Endothelial cell of umbilical vein (primary cell): ENCODE results near the gene ILF2. TPM values are rescaled to one million over a fixed set of nuclear protein-coding genes. Genes with fewer than 3 reads are reported as not detected.

Source experiments
- BruUV-seq: library from RNA; stranded (reverse); fragments of 400-500 nt; replicated peaks from 2 replicates; lab custom pipeline; 2021; lab: Mats Ljungman, UMichigan
- CTCF ChIA-PET: fragments of 300-600, 350-600 bp; sonication (Branson Sonifier 250); formaldehyde crosslinking; loops from one replicate; lab custom pipeline; 2021; ENCODE audit warnings: antibody characterized with exemption, inconsistent platforms; lab: Charles Lee
- POLR2A ChIA-PET: fragments of 300-600, 350-600 bp; sonication (Branson Sonifier 250); formaldehyde crosslinking; loops from one replicate; lab custom pipeline; 2021; ENCODE audit warnings: antibody characterized with exemption, inconsistent platforms; lab: Charles Lee
- DNase-seq: peaks from one replicate; pipeline ENCODE4 v3.0.0-alpha.2; 2011; ENCODE audit warnings: low read depth, low spot score
- FAIRE-seq: peaks from 2 replicates; lab custom pipeline; 2011; peaks lifted over from hg19 to GRCh38; lab: Jason Lieb, UNC
- H2AFZ ChIP-seq: 2 replicates; pipeline ENCODE4 v1.6.0; 2012; ENCODE audit warnings: low read depth, low read length, control low read depth, inconsistent platforms
- H3K27ac ChIP-seq: 2 replicates; pipeline ENCODE4 v1.5.1; 2011; ENCODE audit warnings: low read depth, mild to moderate bottlenecking, control low read depth, low read length, moderate library complexity; ENCODE audit not compliant: insufficient read depth
- H3K27me3 ChIP-seq, 2 experiments: 2 replicates each; pipeline versions ENCODE4 v1.6.0 to v1.6.1; 2011; ENCODE audit warnings: low read length in 2 of 2, mixed read lengths in 1 of 2; ENCODE audit not compliant: control insufficient read depth in 2 of 2, insufficient read depth in 2 of 2
- H3K36me3 ChIP-seq, 2 experiments: 2 replicates in 1 of 2; 3 replicates in 1 of 2; pipeline ENCODE4 v1.5.1; 2011; ENCODE audit warnings: low read length in 2 of 2, mild to moderate bottlenecking in 1 of 2, moderate library complexity in 1 of 2; ENCODE audit not compliant: control insufficient read depth in 2 of 2, insufficient read depth in 2 of 2; ENCODE audit errors: extremely low read depth in 1 of 2
- H3K4me1 ChIP-seq: 3 replicates; pipeline ENCODE4 v1.5.1; 2011; ENCODE audit warnings: mild to moderate bottlenecking, low read length; ENCODE audit not compliant: control insufficient read depth, insufficient read depth; ENCODE audit errors: extremely low read depth
- H3K4me2 ChIP-seq: 2 replicates; pipeline ENCODE4 v1.6.1; 2011; ENCODE audit warnings: low read length, control low read depth, mixed read lengths; ENCODE audit not compliant: insufficient read depth
- H3K4me3 ChIP-seq, 3 experiments: fragments of 200-600 bp in 1 of 3; sonication (generic), shearing (Covaris generic) in 1 of 3; replicated peaks in 1 of 3; 2 replicates each; pipeline ENCODE4 v1.5.1; 2011 to 2016; ENCODE audit warnings: control low read depth in 3 of 3, low read length in 3 of 3, mild to moderate bottlenecking in 2 of 3, inconsistent platforms in 1 of 3, low read depth in 1 of 3, moderate library complexity in 1 of 3; ENCODE audit not compliant: insufficient read depth in 1 of 3
- H3K79me2 ChIP-seq: 2 replicates; pipeline ENCODE4 v1.6.0; 2012; ENCODE audit warnings: low read length, inconsistent platforms; ENCODE audit not compliant: control insufficient read depth, insufficient read depth
- H3K9ac ChIP-seq: replicated peaks from 2 replicates; pipeline ENCODE3; 2011; ENCODE audit warnings: low read length, control low read depth; ENCODE audit not compliant: insufficient read depth; ENCODE audit errors: extremely low read depth
- H3K9me1 ChIP-seq: replicated peaks from 3 replicates; pipeline ENCODE4 v1.6.0; 2011; ENCODE audit warnings: mild to moderate bottlenecking, low read length; ENCODE audit not compliant: control insufficient read depth, insufficient read depth; ENCODE audit errors: extremely low read depth
- H3K9me3 ChIP-seq: replicated peaks from 2 replicates; pipeline ENCODE4 v1.5.1; 2012; ENCODE audit warnings: low read length, inconsistent platforms; ENCODE audit not compliant: control insufficient read depth, insufficient read depth
- H4K20me1 ChIP-seq: replicated peaks from 2 replicates; pipeline ENCODE3; 2011; ENCODE audit warnings: mild to moderate bottlenecking, low read length; ENCODE audit not compliant: control insufficient read depth, insufficient read depth; ENCODE audit errors: extremely low read depth
- CTCF ChIP-seq, 2 donors: IDR thresholded peaks; 1 replicate in 1 of 2; 2 replicates in 1 of 2; pipeline ENCODE4 v1.5.1; 2011; ENCODE audit warnings: low read length in 2 of 2, mild to moderate bottlenecking in 2 of 2, moderate library complexity in 2 of 2, control low read depth in 1 of 2, inconsistent platforms in 1 of 2, low read depth in 1 of 2; ENCODE audit not compliant: insufficient read depth in 1 of 2; ENCODE audit errors: extremely low read depth in 1 of 2
- EZH2 ChIP-seq: IDR thresholded peaks from 2 replicates; pipeline ENCODE4 v1.6.1; 2012; ENCODE audit warnings: borderline replicate concordance, low read depth, mild to moderate bottlenecking, moderate library complexity, low read length, inconsistent platforms; ENCODE audit not compliant: severe bottlenecking
- FOS ChIP-seq: IDR thresholded peaks from 2 replicates; pipeline ENCODE4 v1.6.1; 2011; ENCODE audit warnings: mild to moderate bottlenecking, low read length, moderate library complexity, borderline replicate concordance; ENCODE audit not compliant: insufficient read depth
- GATA2 ChIP-seq: IDR thresholded peaks from 2 replicates; pipeline ENCODE4 v1.7.0; 2011; ENCODE audit warnings: low read depth, mild to moderate bottlenecking, moderate library complexity, mixed read lengths, low read length; ENCODE audit not compliant: insufficient read length, insufficient read depth
- JUN ChIP-seq: IDR thresholded peaks from 2 replicates; pipeline ENCODE4 v1.6.1; 2011; ENCODE audit warnings: borderline replicate concordance, low read depth; ENCODE audit not compliant: insufficient read length, insufficient read depth
- MAX ChIP-seq: IDR thresholded peaks from 2 replicates; pipeline ENCODE4 v1.6.1; 2011; ENCODE audit not compliant: insufficient read depth, insufficient read length
- MYC ChIP-seq: IDR thresholded peaks from one replicate; pipeline ENCODE4 v1.6.1; 2011; ENCODE audit warnings: mild to moderate bottlenecking, low read depth, low read length
- POLR2A ChIP-seq: IDR thresholded peaks from 2 replicates; pipeline ENCODE4 v1.6.1; 2012; ENCODE audit warnings: low read depth, mild to moderate bottlenecking, control low read depth, low read length
- POLR2AphosphoS5 ChIP-seq: IDR thresholded peaks from 2 replicates; pipeline ENCODE4 v1.6.1; 2012; ENCODE audit warnings: low read depth, mild to moderate bottlenecking, control low read depth, low read length, moderate library complexity; ENCODE audit not compliant: insufficient read depth
- dilution Hi-C: fragments of 300-500 bp; cut with MboI; formaldehyde crosslinking; loops from one replicate; pipeline ENCODE4 v1.15.0; 2019; ENCODE audit warnings: low sequenced_read_pairs; ENCODE audit not compliant: extremely low pct_ligation_motif_present
- intact Hi-C: fragments of 100-400 bp; cut with micrococcal nuclease; formaldehyde crosslinking; loops from one replicate; pipeline ENCODE4 v1.10.0; 2022
- polyA plus RNA-seq, 4 experiments: library from polyadenylated mRNA; depleted of rRNA in 3 of 4; stranded (reverse) in 3 of 4; unstranded in 1 of 4; fragments of >200 nt; gene quantifications; 2 replicates each; pipeline versions ENCODE4 v1.2.1 to v1.2.3, GENCODE V29; 2011 to 2012; ENCODE audit warnings: missing spikeins in 1 of 4
- total RNA-seq: library from RNA; stranded (reverse); gene quantifications from 2 replicates; pipeline ENCODE4 v1.2.3, GENCODE V29; 2021

Gene ILF2
- total and polyA plus RNA-seq, 2 donors (not counting 3 experiments of a cell fraction or from before 2014, with no cell fraction given) = 271 to 303 TPM

DNA sequence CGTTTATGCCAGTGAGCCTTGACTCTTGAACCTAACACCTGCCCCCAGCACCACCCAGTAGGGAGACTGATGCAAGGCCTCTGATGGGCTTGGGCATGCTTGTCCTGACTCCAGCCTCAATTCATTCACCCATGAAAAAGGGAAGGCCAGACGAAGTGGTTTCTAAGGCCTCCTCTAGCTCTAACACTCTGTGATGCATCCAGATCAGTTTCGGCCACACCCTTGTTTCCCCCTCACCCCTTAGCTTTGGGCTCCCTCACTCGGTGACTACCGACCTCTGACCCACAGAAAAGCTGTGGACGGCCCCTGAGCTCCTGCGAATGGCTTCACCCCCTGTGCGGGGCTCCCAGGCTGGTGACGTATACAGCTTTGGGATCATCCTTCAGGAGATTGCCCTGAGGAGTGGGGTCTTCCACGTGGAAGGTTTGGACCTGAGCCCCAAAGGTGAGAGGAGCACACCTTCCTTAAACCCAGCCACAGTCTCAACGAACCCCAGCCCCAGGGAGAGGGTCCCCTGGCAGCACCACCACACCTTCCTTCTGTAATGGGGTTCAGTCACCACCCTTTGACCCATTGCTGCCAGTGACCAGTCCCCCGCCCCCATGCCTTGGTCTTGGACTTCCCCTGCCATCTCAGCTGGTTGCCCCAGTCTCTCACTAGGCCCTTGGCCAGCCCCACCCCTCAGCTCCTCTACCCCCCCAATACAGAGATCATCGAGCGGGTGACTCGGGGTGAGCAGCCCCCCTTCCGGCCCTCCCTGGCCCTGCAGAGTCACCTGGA lies 16.7 kb upstream of the ILF2 start:
- no peak overlapping the region for H3K4me2 ChIP-seq
- H3K9me3 ChIP-seq = no peaks in the 10 kb centered on the region
- no peaks in the 10 kb centered on the region for H3K27me3 ChIP-seq
- H3K9me1 ChIP-seq = no peaks in the 10 kb centered on the region
- H2AFZ ChIP-seq = no peak overlapping the region
- peaks cover 0 to 19% of the 10 kb centered on the region in 2 experiments for H3K36me3 ChIP-seq
- H3K79me2 ChIP-seq = no peaks in the 10 kb centered on the region
- intact Hi-C loops = no loop called here
- TF ChIP-seq POLR2AphosphoS5 = no peak
- no peak for TF ChIP-seq MYC
- no peak for TF ChIP-seq JUN
- no peak for TF ChIP-seq CTCF (IDR thresholded peaks at IDR 0.05; ENCODE audit: extremely low read depth in 1 of 2, insufficient read depth in 1 of 2, low read depth in 1 of 2, low read length in 2 of 2)
- no peak for TF ChIP-seq MAX
- no peak for TF ChIP-seq POLR2A
- TF ChIP-seq EZH2 = no peak
- no peak for TF ChIP-seq GATA2
- no peak for TF ChIP-seq FOS
- ChIA-PET POLR2A (no interaction called here), CTCF (interaction anchor here (1.7 kb wide), 1 partner anchor 11 kb away, joined by 5 read pairs; no protein-coding TSS in a partner anchor)
- no peaks in the 10 kb centered on the region for H3K4me1 ChIP-seq
- DNase-seq (no peak), FAIRE-seq (no peak)
- no TSS peak for BruUV-seq
- no peak overlapping the region for H3K27ac ChIP-seq
- no peaks in the 10 kb centered on the region for H4K20me1 ChIP-seq
- no peak overlapping the region for H3K9ac ChIP-seq
- no peak overlapping the region for H3K4me3 ChIP-seq
- dilution Hi-C loops = no loop called here
